ENCODE data around the gene TALDO1. TPM values are rescaled to one million over a fixed set of nuclear protein-coding genes. Genes with fewer than 3 reads are reported as not detected.

The TALDO1 gene
- total RNA-seq, 1 donor from 2014 or later = 196 TPM

DNA sequence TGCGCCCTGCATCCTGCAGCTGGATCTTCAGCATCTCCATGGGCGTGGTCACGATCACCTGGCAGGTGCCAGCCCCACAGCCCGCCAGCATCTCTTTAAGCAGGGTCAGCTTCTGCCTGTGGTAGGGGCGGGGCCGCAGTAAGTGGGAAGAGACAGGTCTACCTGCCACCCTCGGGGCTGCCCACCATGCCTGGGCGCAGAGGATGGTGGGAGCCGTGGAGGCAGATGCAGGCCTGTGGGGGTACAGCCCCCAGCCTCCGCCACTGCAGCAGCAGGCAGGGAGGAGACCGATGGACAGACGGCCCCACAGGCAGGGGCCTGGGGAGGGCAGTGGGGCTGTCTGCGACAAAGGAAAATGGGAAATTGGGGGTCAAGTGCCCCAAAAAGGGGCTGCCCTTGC is 45.6 kb downstream of the TALDO1 start:
- H3K9me3 ChIP-seq = no peaks in the 10 kb centered on the region
- H3K4me3 ChIP-seq = no peak overlapping the region
- H3K27me3 ChIP-seq = no peaks in the 10 kb centered on the region
- intact Hi-C loops (cut with DNase I) = no loop called here
- peaks cover 7% of the 10 kb centered on the region for H3K36me3 ChIP-seq
- DNase-seq = no peak
- no peak overlapping the region for H3K27ac ChIP-seq
- ATAC-seq = no peak
- TF ChIP-seq, protein P1, sequence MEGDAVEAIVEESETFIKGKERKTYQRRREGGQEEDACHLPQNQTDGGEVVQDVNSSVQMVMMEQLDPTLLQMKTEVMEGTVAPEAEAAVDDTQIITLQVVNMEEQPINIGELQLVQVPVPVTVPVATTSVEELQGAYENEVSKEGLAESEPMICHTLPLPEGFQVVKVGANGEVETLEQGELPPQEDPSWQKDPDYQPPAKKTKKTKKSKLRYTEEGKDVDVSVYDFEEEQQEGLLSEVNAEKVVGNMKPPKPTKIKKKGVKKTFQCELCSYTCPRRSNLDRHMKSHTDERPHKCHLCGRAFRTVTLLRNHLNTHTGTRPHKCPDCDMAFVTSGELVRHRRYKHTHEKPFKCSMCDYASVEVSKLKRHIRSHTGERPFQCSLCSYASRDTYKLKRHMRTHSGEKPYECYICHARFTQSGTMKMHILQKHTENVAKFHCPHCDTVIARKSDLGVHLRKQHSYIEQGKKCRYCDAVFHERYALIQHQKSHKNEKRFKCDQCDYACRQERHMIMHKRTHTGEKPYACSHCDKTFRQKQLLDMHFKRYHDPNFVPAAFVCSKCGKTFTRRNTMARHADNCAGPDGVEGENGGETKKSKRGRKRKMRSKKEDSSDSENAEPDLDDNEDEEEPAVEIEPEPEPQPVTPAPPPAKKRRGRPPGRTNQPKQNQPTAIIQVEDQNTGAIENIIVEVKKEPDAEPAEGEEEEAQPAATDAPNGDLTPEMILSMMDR (IDR thresholded peaks at IDR 0.05) = no peak
- H3K4me1 ChIP-seq = peaks cover 22% of the 10 kb centered on the region

DNA sequence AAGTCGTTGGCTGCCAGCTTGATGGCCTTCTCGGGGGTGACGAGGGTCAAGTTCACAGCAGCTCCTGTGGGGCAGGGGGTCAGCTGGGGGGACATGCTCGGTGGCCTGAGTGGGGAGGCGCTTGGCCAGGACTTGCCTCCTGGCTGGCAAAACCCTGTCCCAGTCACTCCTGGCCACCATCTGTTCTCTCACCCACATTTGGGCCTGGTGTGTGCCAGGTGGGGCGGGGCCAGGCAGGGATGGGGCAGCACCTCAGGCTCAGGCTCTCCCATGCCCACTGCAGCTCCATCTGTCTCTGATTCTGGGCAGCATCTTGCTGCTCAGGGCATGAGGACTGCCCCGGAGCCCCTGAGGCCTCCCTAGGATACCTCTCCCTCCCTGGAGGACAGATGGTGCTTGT is 46.3 kb downstream of the TALDO1 start:
- DNase-seq (no peak), ATAC-seq (no peak)
- intact Hi-C loops (cut with DNase I) = no loop called here

DNA sequence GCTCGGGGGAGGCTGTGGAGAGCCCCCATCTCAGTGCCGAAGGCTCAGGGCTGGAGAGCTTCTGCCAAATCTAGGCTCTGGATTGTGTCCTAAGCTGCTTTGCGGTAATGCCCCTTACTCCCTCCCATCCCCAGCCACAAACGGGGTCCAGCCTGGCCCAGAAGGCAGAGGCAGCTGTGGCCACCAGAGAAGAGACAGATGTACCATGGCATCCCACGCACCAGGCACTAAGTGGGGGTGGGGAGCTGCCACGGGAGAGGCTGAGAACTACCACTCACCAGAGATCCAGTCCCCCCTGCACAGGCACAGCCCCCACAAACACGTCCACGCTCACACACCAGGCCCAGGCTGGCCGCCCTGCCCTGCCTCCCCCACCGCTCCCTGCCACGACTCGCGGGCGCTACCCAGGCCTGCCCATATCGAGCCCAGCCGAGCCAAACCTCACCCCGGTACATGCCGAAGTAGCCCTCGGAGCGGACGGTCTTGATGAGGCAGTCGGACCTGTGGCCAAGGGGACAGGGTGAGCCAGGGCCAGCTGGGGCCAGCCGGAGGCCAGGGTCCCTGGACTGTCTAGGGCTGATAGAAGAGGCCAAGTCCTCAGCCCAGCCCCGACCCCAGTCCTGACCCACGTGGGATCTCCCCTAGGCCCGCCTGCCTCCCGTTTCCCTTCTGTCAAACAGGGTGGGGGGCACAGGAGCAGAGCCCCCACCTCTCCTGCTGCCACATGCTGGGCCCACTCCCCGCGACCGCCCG is 46.9 kb downstream of the TALDO1 start:
- H3K4me1 ChIP-seq = peaks cover 22% of the 10 kb centered on the region
- no peaks in the 10 kb centered on the region for H3K9me3 ChIP-seq
- no peaks in the 10 kb centered on the region for H3K27me3 ChIP-seq
- DNase-seq (no peak), ATAC-seq (no peak)
- H3K4me3 ChIP-seq = peak overlapping the region; percentile 87
- TF ChIP-seq, protein P1 (IDR thresholded peaks at IDR 0.05) = no peak
- H3K36me3 ChIP-seq = peaks cover 7% of the 10 kb centered on the region
- H3K27ac ChIP-seq = no peak overlapping the region
- intact Hi-C loops (cut with DNase I) = no loop called here

More for the DNA sequence above, 46.3 kb downstream of the TALDO1 start:
- Histone ChIP-seq H3K4me1 (peaks cover 22% of the 10 kb centered on the region), H3K27ac (no peak overlapping the region), H3K27me3 (no peaks in the 10 kb centered on the region), H3K36me3 (peaks cover 7% of the 10 kb centered on the region), H3K4me3 (no peak overlapping the region), H3K9me3 (no peaks in the 10 kb centered on the region)
- TF ChIP-seq, protein P1 (IDR thresholded peaks at IDR 0.05) = no peak

DNA sequence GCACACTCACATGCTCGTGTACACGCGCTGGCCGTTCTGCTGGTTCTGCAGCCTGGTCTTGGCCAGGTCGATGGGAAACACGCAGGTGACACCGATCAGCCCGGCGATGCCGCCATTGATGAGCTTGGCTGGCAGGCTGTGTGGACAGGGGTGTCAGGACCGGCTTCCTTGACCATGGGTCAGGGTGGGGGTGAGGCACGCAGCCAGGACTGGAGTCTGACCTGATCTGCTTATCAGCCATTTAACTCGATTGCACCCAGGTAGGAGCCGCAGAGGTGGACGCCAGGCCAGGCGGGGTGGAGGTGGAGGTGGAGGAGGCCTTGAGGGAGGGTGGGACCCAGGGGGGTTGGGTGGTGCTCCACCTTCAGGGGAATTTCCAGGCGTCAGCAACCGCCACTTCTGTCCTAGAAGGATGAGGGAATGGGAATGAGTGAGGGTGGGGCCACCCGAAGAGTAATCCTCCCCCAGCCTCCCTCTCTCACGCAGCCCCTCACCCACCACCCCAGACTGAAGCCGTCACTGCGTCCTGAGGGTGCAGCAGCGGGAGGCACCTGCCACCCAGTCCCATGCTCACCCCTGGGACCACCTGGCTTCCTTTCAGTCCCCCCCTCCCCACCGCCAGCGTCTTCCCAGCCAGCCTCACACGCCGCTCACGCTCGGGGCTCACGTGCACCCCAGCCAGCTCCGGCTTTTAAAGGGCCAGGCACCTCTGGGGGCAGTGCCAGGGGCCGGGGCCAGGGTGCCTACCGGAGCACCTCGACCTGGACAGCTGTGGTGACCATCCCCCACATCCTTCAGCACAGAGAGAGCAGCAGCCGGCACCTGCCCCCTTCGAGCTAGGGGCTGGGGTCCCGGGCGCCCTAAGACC is 47.7 kb downstream of the TALDO1 start:
- H3K4me3 ChIP-seq = peak overlapping the region; percentile 87
- no peak for DNase-seq
- intact Hi-C loops (cut with DNase I) = no loop called here

More for the DNA sequence above, 47.7 kb downstream of the TALDO1 start:
- peaks cover 22% of the 10 kb centered on the region for H3K4me1 ChIP-seq
- peak; percentile 8 for ATAC-seq
- H3K9me3 ChIP-seq = no peaks in the 10 kb centered on the region
- no peaks in the 10 kb centered on the region for H3K27me3 ChIP-seq
- peaks cover 7% of the 10 kb centered on the region for H3K36me3 ChIP-seq
- H3K27ac ChIP-seq = peak overlapping the region; percentile 73
- TF ChIP-seq, protein P1 (IDR thresholded peaks at IDR 0.05) = no peak
